Measurements from ENCODE around the gene ENHO. TPM values are rescaled to one million over a fixed set of nuclear protein-coding genes. Genes with fewer than 3 reads are reported as not detected.

The ENHO gene
- total and polyA plus RNA-seq, 8 donors: 0.26 to 1.9 (median 1.3) TPM

GRCh38 chr9:34508463-34508862 lies 14.3 kb downstream of the ENHO start:
- no peak for ATAC-seq
- Histone ChIP-seq H3K27me3 (no peaks in the 10 kb centered on the region), H3K36me3 (no peaks in the 10 kb centered on the region), H3K4me1 (no peaks in the 10 kb centered on the region), H3K4me3 (no peak overlapping the region), H3K9me3 (no peaks in the 10 kb centered on the region), H3K27ac (no peak overlapping the region)
- DNase-seq: no peak
- TF ChIP-seq CTCF (IDR thresholded peaks at IDR 0.05): no peak
- intact Hi-C loops (cut with DNase I): no loop called here

GRCh38 chr9:34507966-34508365 lies 14.8 kb downstream of the ENHO start:
- H3K27ac ChIP-seq: no peak overlapping the region
- no peak for DNase-seq
- intact Hi-C loops (cut with DNase I): no loop called here
- no peak for ATAC-seq
- no peaks in the 10 kb centered on the region for H3K4me1 ChIP-seq
- H3K36me3 ChIP-seq: no peaks in the 10 kb centered on the region
- H3K4me3 ChIP-seq: no peak overlapping the region
- no peaks in the 10 kb centered on the region for H3K27me3 ChIP-seq
- no peaks in the 10 kb centered on the region for H3K9me3 ChIP-seq
- TF ChIP-seq CTCF (IDR thresholded peaks at IDR 0.05): no peak

GRCh38 chr9:34507556-34507955 lies 15.2 kb downstream of the ENHO start:
- no peaks in the 10 kb centered on the region for H3K27me3 ChIP-seq
- H3K27ac ChIP-seq: no peak overlapping the region
- no peak overlapping the region for H3K4me3 ChIP-seq
- H3K36me3 ChIP-seq: no peaks in the 10 kb centered on the region
- ATAC-seq (no peak), DNase-seq (no peak)
- intact Hi-C loops (cut with DNase I): no loop called here
- no peak for TF ChIP-seq CTCF (IDR thresholded peaks at IDR 0.05)
- no peaks in the 10 kb centered on the region for H3K4me1 ChIP-seq
- no peaks in the 10 kb centered on the region for H3K9me3 ChIP-seq

GRCh38 chr9:34506623-34507022 lies 16.2 kb downstream of the ENHO start:
- ATAC-seq (no peak), DNase-seq (no peak)
- TF ChIP-seq CTCF (IDR thresholded peaks at IDR 0.05): no peak
- H3K9me3 ChIP-seq: no peaks in the 10 kb centered on the region
- peaks cover 6 to 9% of the 10 kb centered on the region in 2 donors for H3K4me1 ChIP-seq
- H3K36me3 ChIP-seq: no peaks in the 10 kb centered on the region
- H3K4me3 ChIP-seq: no peak overlapping the region
- no peaks in the 10 kb centered on the region for H3K27me3 ChIP-seq
- intact Hi-C loops (cut with DNase I): no loop called here
- H3K27ac ChIP-seq: no peak overlapping the region

GRCh38 chr9:34505370-34506120 lies 17.2 kb downstream of the ENHO start:
- no peaks in the 10 kb centered on the region for H3K36me3 ChIP-seq
- no peaks in the 10 kb centered on the region for H3K27me3 ChIP-seq
- H3K27ac ChIP-seq: no peak overlapping the region
- ATAC-seq (no peak), DNase-seq (no peak)
- no peak overlapping the region for H3K4me3 ChIP-seq
- H3K4me1 ChIP-seq: peaks cover 6 to 12% of the 10 kb centered on the region in 2 donors
- intact Hi-C loops (cut with DNase I): no loop called here
- no peaks in the 10 kb centered on the region for H3K9me3 ChIP-seq
- TF ChIP-seq CTCF (IDR thresholded peaks at IDR 0.05): no peak
